HG03095 (cell line): ENCODE data around the gene AMBP.

Experiments
- ATAC-seq: cut with Tn5 transposase; IDR thresholded peaks from one replicate; pipeline ENCODE4 v1.9.1; 2021; ENCODE audit warnings: moderate library complexity; ENCODE audit not compliant: unreplicated experiment

AMBP gene

GRCh38 chr9:114033397-114034103, 44.5 kb downstream of the AMBP start:
- ATAC-seq = no peak

GRCh38 chr9:114031948-114032840, 45.9 kb downstream of the AMBP start:
- no peak for ATAC-seq

DNA sequence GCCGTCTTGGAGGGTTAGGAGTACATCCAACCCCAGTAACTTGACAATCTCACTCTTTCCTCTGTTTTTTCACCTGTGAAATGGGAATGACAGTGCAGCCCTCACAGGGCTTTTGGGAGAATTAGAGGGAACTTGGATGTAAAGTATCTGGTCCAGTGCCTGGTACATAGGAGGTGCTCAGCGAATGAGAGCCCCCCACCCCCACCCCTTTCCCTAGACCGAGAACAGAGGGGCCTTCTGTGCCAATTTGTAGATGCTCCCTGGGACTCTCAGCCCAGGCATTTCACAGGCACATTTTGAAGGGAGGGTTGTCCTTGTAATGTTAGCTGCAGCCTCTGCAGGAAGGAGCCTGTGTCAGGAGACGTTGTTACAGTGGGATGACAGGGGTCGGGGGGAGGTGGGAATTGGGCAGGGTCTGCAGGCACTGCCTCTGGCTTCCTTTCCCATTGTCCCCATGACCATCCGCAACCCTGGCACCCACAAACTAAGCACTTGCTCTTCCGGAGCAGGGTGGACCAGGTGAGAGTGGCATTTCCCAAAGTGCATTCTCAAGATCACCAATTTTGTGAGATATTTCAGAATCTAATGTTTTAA, 47.0 kb downstream of the AMBP start:
- no peak for ATAC-seq

DNA sequence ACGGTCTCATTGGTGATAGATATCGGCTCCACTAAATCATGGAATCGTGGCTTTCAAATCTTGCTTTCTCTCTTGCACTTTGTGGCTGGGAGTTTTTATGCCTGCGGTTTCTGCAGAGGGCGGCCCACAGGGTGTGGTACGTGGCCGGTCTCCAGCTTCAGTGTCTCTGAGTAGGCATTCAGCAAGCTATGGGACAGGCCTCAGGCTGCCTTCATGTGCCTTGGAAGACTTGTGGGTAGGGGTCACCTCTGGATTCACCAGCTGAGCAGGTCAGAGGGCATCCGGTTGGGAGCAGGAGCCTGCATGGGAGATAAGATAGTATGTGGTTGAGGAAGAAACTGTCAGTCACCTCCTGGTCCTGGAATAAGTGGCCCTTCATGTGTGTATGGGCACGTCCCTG, 47.7 kb downstream of the AMBP start:
- no peak for ATAC-seq

GRCh38 chr9:114029311-114030170, 48.6 kb downstream of the AMBP start:
- ATAC-seq = no peak

DNA sequence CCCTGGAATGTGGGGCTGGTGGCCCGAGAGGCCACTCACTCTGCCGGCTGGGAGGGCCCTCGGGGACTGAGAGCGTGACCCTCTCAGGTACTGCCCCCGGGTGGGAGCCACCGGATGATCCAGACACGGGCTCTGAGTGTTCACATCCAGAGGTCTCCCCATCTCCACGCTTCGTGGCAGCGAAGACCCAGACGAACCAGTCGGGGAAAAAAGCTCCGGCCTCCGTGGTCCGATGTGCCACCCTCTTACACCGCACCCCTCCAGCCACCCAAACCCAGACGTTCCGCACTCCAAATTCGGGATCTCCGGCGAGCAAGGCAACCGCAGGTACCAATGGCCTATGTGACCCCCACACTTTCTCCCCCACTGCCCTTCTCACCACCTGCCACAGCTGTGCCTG, 49.5 kb downstream of the AMBP start:
- no peak for ATAC-seq

DNA sequence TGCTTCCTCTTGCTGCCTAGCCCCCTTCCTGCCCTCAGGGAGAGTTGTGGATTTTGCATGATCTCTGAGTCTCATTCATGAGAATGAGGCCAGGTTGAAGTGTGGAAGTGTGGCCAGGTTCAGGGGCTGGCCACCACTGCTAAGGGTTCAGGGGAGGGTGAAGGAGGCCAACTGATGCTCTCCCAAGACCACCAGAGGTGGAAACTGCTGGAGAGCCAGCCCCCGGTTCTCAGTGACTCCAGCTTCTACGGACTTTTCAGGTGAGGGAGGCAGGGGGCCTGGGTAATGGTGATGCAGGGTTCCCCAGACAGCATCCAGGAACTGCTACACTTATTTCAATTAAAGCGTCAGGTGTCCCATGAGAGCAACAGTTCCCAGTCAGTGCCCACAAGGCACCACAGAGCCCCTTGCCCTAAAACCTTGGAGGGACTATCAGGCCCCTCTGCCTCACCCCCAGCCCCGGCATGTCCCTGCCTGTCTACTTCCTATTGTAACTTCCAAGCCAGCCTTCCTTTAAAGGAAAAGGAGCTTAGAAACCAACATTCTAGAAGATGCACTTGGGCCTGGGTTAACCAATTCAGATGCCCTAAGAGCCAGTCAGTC, 50.1 kb downstream of the AMBP start:
- ATAC-seq = no peak

DNA sequence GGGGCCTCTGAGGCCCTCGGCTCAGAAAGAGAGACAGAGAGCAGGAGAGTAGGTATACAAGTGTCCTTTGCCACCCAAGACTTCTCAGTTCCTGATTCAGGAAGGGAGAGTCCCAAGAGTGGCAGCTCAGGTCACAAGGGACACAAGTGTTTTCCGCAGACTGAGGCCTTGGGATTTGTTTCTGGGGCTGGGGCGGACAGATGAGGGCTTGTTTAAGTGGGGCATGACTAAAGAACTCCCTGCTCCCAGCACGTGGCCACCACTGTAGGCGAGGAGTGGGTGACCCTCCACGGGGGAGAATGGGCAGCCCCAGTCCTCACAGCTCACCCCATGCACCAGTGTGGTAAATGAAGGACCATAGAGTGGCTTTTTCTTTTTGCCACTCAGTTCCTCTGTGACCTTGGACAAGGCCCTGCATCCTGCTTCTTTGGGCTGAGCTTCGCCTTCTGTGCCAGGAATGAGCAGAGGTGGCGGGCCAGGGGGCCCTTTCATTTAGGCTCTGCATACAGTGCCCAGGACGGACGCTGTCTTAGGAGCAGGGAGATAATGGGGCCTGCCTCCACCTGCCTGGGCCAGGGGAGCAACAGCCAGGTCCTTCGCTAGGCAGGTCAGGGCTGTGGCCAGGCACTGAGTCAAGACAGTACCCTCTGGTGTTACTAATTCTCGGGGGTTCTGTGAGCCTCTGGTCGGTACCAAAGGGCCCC, 50.8 kb downstream of the AMBP start:
- no peak for ATAC-seq

- ATAC-seq = no peak
Observed at GRCh38 chr9:114026335-114026734, 51.8 kb downstream of the AMBP start.

- ATAC-seq = no peak
Observed at GRCh38 chr9:114025760-114026159, 52.3 kb downstream of the AMBP start.

DNA sequence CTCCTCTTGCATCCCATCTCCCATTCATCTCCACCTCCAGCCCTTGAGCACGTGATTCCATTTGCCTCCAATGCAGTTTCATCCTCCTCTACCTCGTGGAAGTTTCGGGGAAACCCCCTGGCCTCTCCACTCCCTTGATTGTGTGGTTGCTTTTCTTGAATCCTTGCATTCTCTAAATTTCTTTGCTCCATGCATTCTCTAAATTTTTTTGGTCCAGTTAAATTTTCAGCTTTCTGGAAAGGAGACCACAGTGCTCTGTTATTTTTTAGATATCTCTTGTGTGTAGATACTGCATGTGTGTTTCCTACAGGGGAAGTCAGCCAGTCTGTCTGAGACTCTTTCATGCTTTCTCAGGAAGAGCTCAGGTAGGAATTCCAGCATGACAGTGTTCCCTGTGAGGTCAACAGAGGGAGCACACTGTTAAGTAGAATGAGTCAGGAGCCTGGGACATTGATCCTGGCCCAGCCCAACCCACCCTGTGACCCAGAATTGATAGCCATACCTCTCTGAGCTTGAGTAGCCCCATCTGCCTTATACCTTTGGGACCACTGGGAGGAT, 52.8 kb downstream of the AMBP start:
- ATAC-seq = no peak

- ATAC-seq = no peak
Observed at GRCh38 chr9:114023961-114024360, 54.1 kb downstream of the AMBP start.

DNA sequence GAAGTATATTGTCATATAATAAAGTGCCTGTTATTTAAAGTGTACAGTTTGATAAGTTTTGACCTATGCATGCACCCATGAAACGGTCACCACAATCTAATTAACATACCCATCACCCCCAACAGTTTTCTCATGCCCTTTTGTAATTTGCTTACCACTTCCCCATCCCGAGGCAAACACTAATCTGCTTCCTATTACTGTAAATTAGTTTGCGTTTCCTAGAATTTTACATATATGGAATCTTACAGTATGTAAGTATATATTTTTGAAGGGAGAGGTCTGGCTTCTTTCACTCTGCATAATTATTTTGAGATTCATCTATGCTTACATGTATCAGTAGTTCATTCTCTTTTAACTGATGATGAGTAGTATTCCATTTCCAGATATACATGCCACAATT, 56.5 kb downstream of the AMBP start:
- no peak for ATAC-seq

GRCh38 chr9:114017741-114018715, 60.1 kb downstream of the AMBP start:
- ATAC-seq = no peak

DNA sequence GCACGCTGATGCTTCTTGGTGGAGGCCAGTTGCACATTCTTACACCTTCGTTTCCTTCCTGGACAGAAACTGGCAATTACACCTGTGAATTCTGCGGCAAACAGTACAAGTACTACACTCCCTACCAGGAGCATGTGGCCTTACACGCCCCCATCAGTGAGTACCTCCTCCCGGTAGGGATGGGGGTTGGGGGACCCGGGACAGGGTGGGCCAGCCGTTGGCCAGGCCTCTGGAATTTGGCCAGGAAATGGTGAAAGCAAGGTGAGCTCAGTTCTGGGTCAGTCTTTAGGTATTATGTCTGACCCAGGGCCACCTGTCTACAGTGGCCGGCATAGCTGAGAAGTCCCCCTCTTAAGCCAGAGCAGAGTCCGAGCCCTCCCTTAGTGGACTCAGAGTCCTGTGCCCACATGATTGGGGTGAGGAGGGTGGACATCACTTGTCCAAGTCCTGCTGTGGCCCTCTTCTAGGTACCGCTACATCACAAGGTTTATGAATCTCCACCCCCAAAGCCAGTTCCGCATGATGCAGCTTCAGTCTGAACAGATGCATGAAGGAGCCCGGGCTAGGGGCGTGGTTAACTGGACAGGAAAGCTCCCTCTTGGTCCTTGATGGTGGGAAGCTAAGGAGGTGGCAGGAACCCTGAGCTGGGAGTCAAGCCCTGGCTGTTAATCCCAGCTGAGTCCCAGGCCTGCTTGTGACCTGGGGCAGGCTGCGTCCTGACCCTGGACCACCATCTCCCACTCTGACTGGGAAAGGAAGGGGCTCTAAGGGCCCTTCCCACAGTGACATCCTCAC, 61.3 kb downstream of the AMBP start:
- no peak for ATAC-seq

DNA sequence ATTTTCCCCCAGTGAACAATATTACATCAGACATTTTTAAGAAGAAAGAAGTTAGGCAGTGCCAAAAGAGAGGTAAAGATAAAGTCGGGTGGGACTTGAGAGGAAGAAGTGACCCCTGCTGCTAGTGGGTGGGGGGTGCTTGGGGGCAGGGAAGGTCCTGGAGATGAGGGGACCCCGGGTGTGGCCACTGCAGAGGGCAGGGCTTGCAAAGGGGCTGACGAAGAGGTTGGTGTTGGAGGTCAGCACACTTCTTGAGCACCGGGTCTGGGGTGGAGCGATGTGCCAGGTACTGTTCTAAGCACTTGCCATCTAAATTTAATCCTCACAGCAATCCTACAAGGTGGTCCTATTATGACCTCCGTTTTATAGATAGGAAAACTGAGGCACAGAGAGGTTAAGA, 62.0 kb downstream of the AMBP start:
- no peak for ATAC-seq

- no peak for ATAC-seq
Observed at GRCh38 chr9:114015607-114016006, 62.5 kb downstream of the AMBP start.

GRCh38 chr9:114014044-114014443, 64.1 kb downstream of the AMBP start:
- no peak for ATAC-seq
